ENCODE data around the gene NUBPL.

NUBPL gene

GRCh38 chr14:31545328-31545727 is 15.9 kb upstream of the NUBPL start:
- no peaks in the 10 kb centered on the region for H3K4me1 ChIP-seq
- no peak overlapping the region for H3K4me2 ChIP-seq (ENCODE audit: low read length)
- H3K4me3 ChIP-seq (ENCODE audit: low read depth, low read length), result no peak overlapping the region
- no peaks in the 10 kb centered on the region for H3K79me2 ChIP-seq
- no peak overlapping the region for H3K9ac ChIP-seq
- H3K36me3 ChIP-seq (ENCODE audit: control insufficient read depth, insufficient read depth, low read length), result no peaks in the 10 kb centered on the region
- no peaks in the 10 kb centered on the region for H3K9me3 ChIP-seq (ENCODE audit: control insufficient read depth, low read length)
- no peaks in the 10 kb centered on the region for H3K27me3 ChIP-seq (ENCODE audit: control insufficient read depth, insufficient read depth, low read length)
- H2AFZ ChIP-seq, result no peak overlapping the region
- TF ChIP-seq CTCF (IDR thresholded peaks at IDR 0.05), result no peak
- no peak overlapping the region for H3K27ac ChIP-seq

GRCh38 chr14:31549817-31550216 is 11.4 kb upstream of the NUBPL start:
- no peak overlapping the region for H3K9ac ChIP-seq
- H3K36me3 ChIP-seq (ENCODE audit: control insufficient read depth, insufficient read depth, low read length), result no peaks in the 10 kb centered on the region
- H3K27ac ChIP-seq, result no peak overlapping the region
- H2AFZ ChIP-seq, result no peak overlapping the region
- no peak for TF ChIP-seq CTCF (IDR thresholded peaks at IDR 0.05)
- H3K27me3 ChIP-seq (ENCODE audit: control insufficient read depth, insufficient read depth, low read length), result no peaks in the 10 kb centered on the region
- H3K79me2 ChIP-seq, result no peaks in the 10 kb centered on the region
- no peak overlapping the region for H3K4me3 ChIP-seq (ENCODE audit: low read depth, low read length)
- H3K4me2 ChIP-seq (ENCODE audit: low read length), result no peak overlapping the region
- H3K4me1 ChIP-seq, result no peaks in the 10 kb centered on the region
- no peaks in the 10 kb centered on the region for H3K9me3 ChIP-seq (ENCODE audit: control insufficient read depth, low read length)

GRCh38 chr14:31550589-31550988 is 10.6 kb upstream of the NUBPL start:
- no peaks in the 10 kb centered on the region for H3K4me1 ChIP-seq
- H3K9me3 ChIP-seq (ENCODE audit: control insufficient read depth, low read length), result no peaks in the 10 kb centered on the region
- no peaks in the 10 kb centered on the region for H3K27me3 ChIP-seq (ENCODE audit: control insufficient read depth, insufficient read depth, low read length)
- H3K27ac ChIP-seq, result no peak overlapping the region
- H3K36me3 ChIP-seq (ENCODE audit: control insufficient read depth, insufficient read depth, low read length), result no peaks in the 10 kb centered on the region
- no peaks in the 10 kb centered on the region for H3K79me2 ChIP-seq
- no peak overlapping the region for H2AFZ ChIP-seq
- no peak for TF ChIP-seq CTCF (IDR thresholded peaks at IDR 0.05)
- no peak overlapping the region for H3K4me3 ChIP-seq (ENCODE audit: low read depth, low read length)
- no peak overlapping the region for H3K9ac ChIP-seq
- H3K4me2 ChIP-seq (ENCODE audit: low read length), result no peak overlapping the region

- Histone ChIP-seq H3K36me3 (ENCODE audit: control insufficient read depth, insufficient read depth, low read length) (no peaks in the 10 kb centered on the region), H2AFZ (no peak overlapping the region), H3K4me1 (peaks cover 3% of the 10 kb centered on the region), H3K4me2 (ENCODE audit: low read length) (no peak overlapping the region), H3K27ac (no peak overlapping the region), H3K9me3 (ENCODE audit: control insufficient read depth, low read length) (no peaks in the 10 kb centered on the region), H3K27me3 (ENCODE audit: control insufficient read depth, insufficient read depth, low read length) (no peaks in the 10 kb centered on the region), H3K4me3 (ENCODE audit: low read depth, low read length) (no peak overlapping the region), H3K79me2 (no peaks in the 10 kb centered on the region), H3K9ac (no peak overlapping the region)
- TF ChIP-seq CTCF (IDR thresholded peaks at IDR 0.05), result no peak
Observed at GRCh38 chr14:31556191-31556590, 5.0 kb upstream of the NUBPL start.

GRCh38 chr14:31559939-31560338 is 1.3 kb upstream of the NUBPL start:
- Histone ChIP-seq H3K4me2 (ENCODE audit: low read length) (no peak overlapping the region), H3K27ac (no peak overlapping the region), H3K27me3 (ENCODE audit: control insufficient read depth, insufficient read depth, low read length) (no peaks in the 10 kb centered on the region), H3K4me3 (ENCODE audit: low read depth, low read length) (no peak overlapping the region), H3K4me1 (peaks cover 3% of the 10 kb centered on the region), H2AFZ (no peak overlapping the region), H3K79me2 (no peaks in the 10 kb centered on the region), H3K36me3 (ENCODE audit: control insufficient read depth, insufficient read depth, low read length) (no peaks in the 10 kb centered on the region), H3K9ac (no peak overlapping the region), H3K9me3 (ENCODE audit: control insufficient read depth, low read length) (no peaks in the 10 kb centered on the region)
- no peak for TF ChIP-seq CTCF (IDR thresholded peaks at IDR 0.05)
